ENCODE results near the gene MOB2. TPM values are rescaled to one million over a fixed set of nuclear protein-coding genes. Genes with fewer than 3 reads are reported as not detected.

The MOB2 gene
- polyA plus RNA-seq, 3 donors = 22.1 to 44.1 (median 22.5) TPM

GRCh38 chr11:1440496-1440895, 46.1 kb downstream of the MOB2 start:
- Mint-ChIP-seq H3K27me3 (ENCODE audit: low read depth in 3 of 3) (peaks cover 0 to 10% (median 6%) of the 10 kb centered on the region in 3 donors), H3K36me3 (no peaks in the 10 kb centered on the region), H3K4me3 (no peak overlapping the region), H3K4me1 (no peaks in the 10 kb centered on the region), H3K9me3 (no peaks in the 10 kb centered on the region), H3K27ac (no peak overlapping the region)
- H2AFZ ChIP-seq (ENCODE audit: insufficient read depth, low read depth, low read length, poor library complexity, severe bottlenecking) = no peak overlapping the region
- no peak for DNase-seq
- H3K27me3 ChIP-seq (ENCODE audit: control insufficient read depth in 2 of 2, insufficient read depth in 2 of 2, low read length in 2 of 2) = no peaks in the 10 kb centered on the region
- H3K4me1 ChIP-seq (ENCODE audit: control insufficient read depth in 1 of 2, insufficient read depth in 2 of 2, low read length in 2 of 2) = no peaks in the 10 kb centered on the region
- H3K36me3 ChIP-seq (replicated peaks in 1 of 2; ENCODE audit: control insufficient read depth in 1 of 2, insufficient read depth in 2 of 2, low read length in 2 of 2) = no peaks in the 10 kb centered on the region
- H4K20me1 ChIP-seq (ENCODE audit: insufficient read depth, low read length) = no peaks in the 10 kb centered on the region
- no peak overlapping the region for H3K4me3 ChIP-seq (replicated peaks in 1 of 3; ENCODE audit: low read depth in 2 of 3, low read length in 3 of 3)
- WGBS (ENCODE audit: insufficient coverage) = 96% methylated on average over 7 of the region's 12 CpGs
- H3K9me3 ChIP-seq (replicated peaks in 1 of 2; ENCODE audit: control insufficient read depth in 1 of 2, insufficient read depth in 1 of 2, low read length in 2 of 2) = no peaks in the 10 kb centered on the region
- no peak overlapping the region for H3K27ac ChIP-seq (ENCODE audit: low read depth in 1 of 2, low read length in 2 of 2)
- intact Hi-C loops (cut with micrococcal nuclease) = no loop called here
- TF ChIP-seq, protein P1, sequence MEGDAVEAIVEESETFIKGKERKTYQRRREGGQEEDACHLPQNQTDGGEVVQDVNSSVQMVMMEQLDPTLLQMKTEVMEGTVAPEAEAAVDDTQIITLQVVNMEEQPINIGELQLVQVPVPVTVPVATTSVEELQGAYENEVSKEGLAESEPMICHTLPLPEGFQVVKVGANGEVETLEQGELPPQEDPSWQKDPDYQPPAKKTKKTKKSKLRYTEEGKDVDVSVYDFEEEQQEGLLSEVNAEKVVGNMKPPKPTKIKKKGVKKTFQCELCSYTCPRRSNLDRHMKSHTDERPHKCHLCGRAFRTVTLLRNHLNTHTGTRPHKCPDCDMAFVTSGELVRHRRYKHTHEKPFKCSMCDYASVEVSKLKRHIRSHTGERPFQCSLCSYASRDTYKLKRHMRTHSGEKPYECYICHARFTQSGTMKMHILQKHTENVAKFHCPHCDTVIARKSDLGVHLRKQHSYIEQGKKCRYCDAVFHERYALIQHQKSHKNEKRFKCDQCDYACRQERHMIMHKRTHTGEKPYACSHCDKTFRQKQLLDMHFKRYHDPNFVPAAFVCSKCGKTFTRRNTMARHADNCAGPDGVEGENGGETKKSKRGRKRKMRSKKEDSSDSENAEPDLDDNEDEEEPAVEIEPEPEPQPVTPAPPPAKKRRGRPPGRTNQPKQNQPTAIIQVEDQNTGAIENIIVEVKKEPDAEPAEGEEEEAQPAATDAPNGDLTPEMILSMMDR (IDR thresholded peaks at IDR 0.05) = no peak
- H3K4me2 ChIP-seq (replicated peaks; ENCODE audit: extremely low read depth, low read length, poor library complexity, severe bottlenecking) = no peak overlapping the region
- H3K79me2 ChIP-seq (ENCODE audit: insufficient read depth, low read length) = no peaks in the 10 kb centered on the region
- no peak overlapping the region for H3K9ac ChIP-seq (ENCODE audit: insufficient read depth, low read length, poor library complexity, severe bottlenecking)

DNA sequence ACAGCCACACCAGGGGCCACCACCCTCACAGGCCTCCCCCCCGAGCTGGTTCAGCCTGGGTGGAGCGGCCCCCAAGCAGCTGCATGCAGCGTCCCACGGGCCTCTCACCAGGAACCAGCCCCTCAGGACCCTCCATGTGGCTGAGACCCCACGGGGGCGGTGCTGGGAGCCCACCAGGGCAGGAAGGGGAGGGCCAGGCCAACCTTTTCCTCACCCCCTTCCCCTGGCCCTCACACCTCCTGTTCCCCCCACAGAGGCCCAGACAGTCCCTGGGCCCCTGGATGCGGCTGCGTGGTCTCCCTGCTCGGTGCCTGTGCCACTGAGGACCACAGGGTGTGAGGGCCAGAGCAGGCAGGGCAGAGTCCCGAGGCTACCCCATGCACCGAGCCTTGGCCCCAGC, 46.5 kb downstream of the MOB2 start:
- H3K27me3 Mint-ChIP-seq (ENCODE audit: low read depth in 3 of 3) = peaks cover 0 to 10% (median 7%) of the 10 kb centered on the region in 3 donors
- DNase-seq = no peak

More for the DNA sequence above, 46.5 kb downstream of the MOB2 start:
- intact Hi-C loops (cut with micrococcal nuclease) = no loop called here
- TF ChIP-seq, protein P1 (IDR thresholded peaks at IDR 0.05) = no peak
- Mint-ChIP-seq H3K4me1 (no peaks in the 10 kb centered on the region), H3K36me3 (no peaks in the 10 kb centered on the region), H3K27ac (no peak overlapping the region), H3K4me3 (no peak overlapping the region), H3K9me3 (no peaks in the 10 kb centered on the region)
- H3K4me1 ChIP-seq (ENCODE audit: control insufficient read depth in 1 of 2, insufficient read depth in 2 of 2, low read length in 2 of 2) = no peaks in the 10 kb centered on the region
- no peaks in the 10 kb centered on the region for H3K79me2 ChIP-seq (ENCODE audit: insufficient read depth, low read length)
- H3K9me3 ChIP-seq (replicated peaks in 1 of 2; ENCODE audit: control insufficient read depth in 1 of 2, insufficient read depth in 1 of 2, low read length in 2 of 2) = no peaks in the 10 kb centered on the region
- H3K4me3 ChIP-seq (replicated peaks in 1 of 3; ENCODE audit: low read depth in 2 of 3, low read length in 3 of 3) = no peak overlapping the region
- H3K36me3 ChIP-seq (replicated peaks in 1 of 2; ENCODE audit: control insufficient read depth in 1 of 2, insufficient read depth in 2 of 2, low read length in 2 of 2) = no peaks in the 10 kb centered on the region
- no peak overlapping the region for H2AFZ ChIP-seq (ENCODE audit: insufficient read depth, low read depth, low read length, poor library complexity, severe bottlenecking)
- H3K9ac ChIP-seq (ENCODE audit: insufficient read depth, low read length, poor library complexity, severe bottlenecking) = no peak overlapping the region
- no peak overlapping the region for H3K27ac ChIP-seq (ENCODE audit: low read depth in 1 of 2, low read length in 2 of 2)
- no peak overlapping the region for H3K4me2 ChIP-seq (replicated peaks; ENCODE audit: extremely low read depth, low read length, poor library complexity, severe bottlenecking)
- no peaks in the 10 kb centered on the region for H3K27me3 ChIP-seq (ENCODE audit: control insufficient read depth in 2 of 2, insufficient read depth in 2 of 2, low read length in 2 of 2)
- 92% methylated on average over 7 of the region's 11 CpGs for WGBS (ENCODE audit: insufficient coverage)
- no peaks in the 10 kb centered on the region for H4K20me1 ChIP-seq (ENCODE audit: insufficient read depth, low read length)

Measured in CD14-positive monocyte (primary cell).